ENCODE data around the gene SIGLEC6.

The SIGLEC6 gene

GRCh38 chr19:51548213-51548651, 16.8 kb upstream of the SIGLEC6 start:
- DNase-seq, result no peak

- DNase-seq, result no peak
These were observed 16.1 kb upstream of the SIGLEC6 start for GRCh38 chr19:51547397-51548212.

- peak; percentile 6 for DNase-seq
These were observed 15.4 kb upstream of the SIGLEC6 start for GRCh38 chr19:51546650-51547396.

- no peak for DNase-seq
These were observed 14.7 kb upstream of the SIGLEC6 start for GRCh38 chr19:51546107-51546649.

DNA sequence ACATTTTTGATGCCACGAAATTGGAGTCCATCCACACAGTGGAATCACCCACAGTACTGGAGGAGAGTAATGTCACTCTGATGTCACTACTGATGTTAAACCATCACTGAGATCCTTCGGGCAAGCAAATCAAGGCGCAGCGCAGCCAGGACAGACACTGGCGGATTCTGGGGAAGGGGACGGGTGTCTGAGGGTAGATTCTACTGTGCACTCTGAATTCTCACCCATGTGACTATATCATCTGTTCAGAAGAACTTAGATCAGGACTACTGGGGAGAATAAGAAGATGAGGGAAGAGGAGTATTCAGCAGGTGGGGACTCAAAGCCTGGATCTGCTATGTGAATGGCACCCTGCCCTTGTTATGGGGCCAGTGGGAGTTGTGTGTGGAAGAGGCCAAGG, 12.6 kb upstream of the SIGLEC6 start:
- DNase-seq, result no peak

GRCh38 chr19:51542699-51543098, 11.2 kb upstream of the SIGLEC6 start:
- no peak for DNase-seq

GRCh38 chr19:51541458-51542357, 10.2 kb upstream of the SIGLEC6 start:
- DNase-seq, result no peak

GRCh38 chr19:51539821-51540366, 8.4 kb upstream of the SIGLEC6 start:
- no peak for DNase-seq

GRCh38 chr19:51535535-51535934, 4.1 kb upstream of the SIGLEC6 start:
- no peak for DNase-seq

DNA sequence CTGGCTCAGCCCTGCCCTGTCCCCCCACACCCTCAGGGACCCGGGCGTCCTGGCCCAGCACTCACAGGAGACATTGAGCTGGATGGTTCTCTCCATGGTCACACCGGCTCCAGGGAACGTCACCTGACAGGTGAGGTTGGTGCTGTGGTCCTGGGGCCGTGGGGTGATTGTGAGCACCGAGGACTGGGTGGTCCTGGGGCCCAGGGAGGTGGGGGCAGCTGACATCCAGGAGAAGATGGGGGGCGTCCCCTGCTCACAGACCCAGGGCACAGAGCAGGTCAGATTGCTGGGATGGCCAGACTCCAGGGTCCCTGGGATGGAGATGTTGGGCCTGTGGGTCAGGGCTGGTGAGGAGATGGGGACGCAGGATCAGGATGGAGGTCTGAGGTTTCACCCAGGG, 854 bp downstream of the SIGLEC6 start:
- no peak for DNase-seq

- no peak for DNase-seq
These were observed 2.2 kb downstream of the SIGLEC6 start for GRCh38 chr19:51529301-51529700.

DNA sequence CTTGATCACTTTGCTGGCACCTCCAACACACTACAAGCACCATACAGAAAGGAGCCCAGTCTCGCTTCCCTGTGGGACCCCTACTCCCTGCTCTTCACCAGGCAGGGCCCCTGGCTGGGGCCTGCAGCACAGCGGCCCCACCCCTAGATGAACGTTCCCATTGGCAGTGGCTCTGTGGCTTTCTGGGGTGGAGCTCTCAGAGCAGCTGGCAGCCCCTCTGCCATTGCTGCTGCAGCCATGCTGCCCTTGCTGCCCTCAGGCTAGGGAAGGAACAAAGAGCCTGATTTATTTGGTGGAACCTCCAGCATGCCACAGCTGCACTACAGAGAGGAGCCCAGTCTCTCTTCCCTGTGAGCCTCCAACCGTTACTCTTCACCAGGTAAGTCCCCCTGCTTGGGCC, 5.8 kb downstream of the SIGLEC6 start:
- no peak for DNase-seq

DNA sequence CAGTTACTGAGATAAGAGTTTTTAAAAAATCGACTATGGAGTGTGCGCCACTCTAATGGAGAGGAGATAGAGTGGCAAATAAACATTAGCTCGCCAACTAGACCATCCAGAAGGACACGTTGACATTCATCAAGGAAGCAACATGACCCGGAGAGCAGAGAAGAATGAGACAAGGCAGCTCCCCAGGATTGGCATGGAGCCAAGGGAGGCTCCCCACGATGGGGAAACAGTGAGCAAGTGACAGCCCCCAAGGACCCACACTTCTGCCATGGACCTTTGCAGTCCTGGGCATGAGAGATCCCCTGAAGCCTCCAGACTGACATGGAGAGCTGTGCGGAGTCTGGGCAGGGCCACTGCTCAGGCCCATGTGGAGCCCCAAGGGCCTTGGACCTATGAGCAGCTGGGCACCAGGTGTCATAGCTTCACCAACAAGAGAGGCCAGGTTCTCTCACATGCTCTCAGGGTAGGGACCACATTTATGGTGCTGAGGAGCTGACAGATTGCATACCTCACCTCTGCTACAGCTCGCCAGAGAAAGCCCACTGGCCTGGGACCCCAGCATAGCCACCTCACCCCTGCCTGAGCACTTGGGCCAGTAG, 6.7 kb downstream of the SIGLEC6 start:
- DNase-seq, result no peak

- no peak for DNase-seq
These were observed 9.7 kb downstream of the SIGLEC6 start for GRCh38 chr19:51521781-51522180.

GRCh38 chr19:51521357-51521756, 10.1 kb downstream of the SIGLEC6 start:
- DNase-seq, result no peak

- no peak for DNase-seq
These were observed 10.7 kb downstream of the SIGLEC6 start for GRCh38 chr19:51520728-51521127.

GRCh38 chr19:51514866-51515481, 16.5 kb downstream of the SIGLEC6 start:
- DNase-seq, result peak; percentile 4

GRCh38 chr19:51513968-51514367, 17.5 kb downstream of the SIGLEC6 start:
- no peak for DNase-seq

GRCh38 chr19:51511353-51511752, 20.1 kb downstream of the SIGLEC6 start:
- no peak for DNase-seq

DNA sequence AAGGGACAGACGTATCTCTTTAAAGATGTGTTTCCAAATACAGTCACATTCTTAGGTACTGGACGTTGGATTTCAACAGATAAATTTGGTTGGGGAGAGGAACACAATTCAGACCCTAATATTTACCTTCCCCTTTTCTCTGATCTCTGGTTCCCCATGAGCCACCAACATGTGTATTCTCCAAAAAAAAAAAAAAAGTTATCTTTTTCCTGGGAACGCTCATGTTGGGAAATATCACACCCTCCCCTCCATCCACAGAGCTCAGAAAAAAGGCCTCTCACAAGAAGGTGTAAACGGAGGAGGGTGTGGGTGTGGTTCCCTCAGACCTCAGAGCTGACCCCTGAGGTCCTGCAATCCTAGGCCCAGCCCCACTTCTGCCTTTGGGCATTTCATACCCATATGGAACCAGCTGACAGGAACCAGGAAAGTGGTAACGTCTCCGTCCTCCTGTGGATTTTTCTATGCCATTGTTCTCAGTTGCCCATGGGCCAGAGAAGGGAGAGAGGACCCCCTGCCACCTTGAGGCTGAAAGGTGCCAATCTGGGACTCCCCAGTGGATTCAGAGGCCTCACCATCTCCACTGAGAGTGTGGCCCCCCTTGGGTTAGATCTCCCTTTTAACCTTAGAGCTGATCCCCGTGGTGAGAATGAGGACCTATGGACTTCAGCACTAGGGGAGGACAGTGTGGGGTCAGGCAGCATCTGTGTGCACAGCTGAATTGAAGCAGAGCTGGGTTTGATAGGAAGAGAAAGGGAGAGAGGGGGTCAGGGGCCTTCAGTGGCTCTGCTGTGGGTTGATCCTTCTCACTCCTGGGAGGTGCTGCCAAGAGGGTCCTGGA, 21.4 kb downstream of the SIGLEC6 start:
- no peak for DNase-seq

All from CD4-positive, alpha-beta T cell treated with Interleukin-6 for 4 hours (primary cell).